Measurements from ENCODE around the gene KRT15.

KRT15 gene

GRCh38 chr17:41523787-41524186 lies 5.1 kb upstream of the KRT15 start:
- no peak for DNase-seq

GRCh38 chr17:41523225-41523593 lies 4.5 kb upstream of the KRT15 start:
- DNase-seq, result no peak

GRCh38 chr17:41522301-41523224 lies 3.9 kb upstream of the KRT15 start:
- DNase-seq, result no peak

GRCh38 chr17:41521574-41522261 lies 3.0 kb upstream of the KRT15 start:
- no peak for DNase-seq

- DNase-seq, result no peak
Measured at GRCh38 chr17:41520821-41521521, 2.3 kb upstream of the KRT15 start.

- DNase-seq, result no peak
Measured at GRCh38 chr17:41519501-41520224, 973 bp upstream of the KRT15 start.

GRCh38 chr17:41518031-41518430 lies 659 bp downstream of the KRT15 start:
- no peak for DNase-seq

GRCh38 chr17:41516830-41517283 lies 1.8 kb downstream of the KRT15 start:
- no peak for DNase-seq

- no peak for DNase-seq
Measured at GRCh38 chr17:41516147-41516829, 2.4 kb downstream of the KRT15 start.

- DNase-seq, result no peak
Measured at GRCh38 chr17:41513168-41513547, 5.5 kb downstream of the KRT15 start.

GRCh38 chr17:41512546-41513167 lies 6.0 kb downstream of the KRT15 start:
- no peak for DNase-seq

GRCh38 chr17:41511716-41512115 lies 7.0 kb downstream of the KRT15 start:
- DNase-seq, result no peak

- DNase-seq, result no peak
Measured at GRCh38 chr17:41511116-41511515, 7.6 kb downstream of the KRT15 start.

- DNase-seq, result no peak
Measured at GRCh38 chr17:41510251-41511065, 8.2 kb downstream of the KRT15 start.

GRCh38 chr17:41507315-41507880 lies 11.3 kb downstream of the KRT15 start:
- DNase-seq, result no peak

- no peak for DNase-seq
Measured at GRCh38 chr17:41505809-41506767, 12.6 kb downstream of the KRT15 start.

GRCh38 chr17:41505007-41505808 lies 13.5 kb downstream of the KRT15 start, which contains the start of gene KRT13:
Gene KRT13, minus strand, starts transcription at chr17:41505612. Its CDS starts 62 bp downstream, at chr17:41505550.
- DNase-seq, result no peak

Measured in activated CD4-positive, alpha-beta T cell treated with anti-CD3 and anti-CD28 coated beads for 48 hours (primary cell).